OCI-LY7 (cell line): Measurements from ENCODE around the gene TMTC1. TPM values are rescaled to one million over a fixed set of nuclear protein-coding genes. Genes with fewer than 3 reads are reported as not detected.

Experiments
- BruUV-seq: library from RNA; stranded (reverse); fragments of 400-500 nt; replicated peaks from 2 replicates; lab custom pipeline; 2021; lab: Mats Ljungman, UMichigan
- CTCF ChIA-PET: fragments of 300-600 bp; sonication (Branson Sonifier 250); formaldehyde crosslinking; loops from one replicate; lab custom pipeline; 2022; ENCODE audit warnings: antibody characterized with exemption; ENCODE audit not compliant: unreplicated experiment; lab: Charles Lee
- POLR2A ChIA-PET: fragments of 300-600 bp; sonication (Branson Sonifier 250); formaldehyde crosslinking; loops from one replicate; lab custom pipeline; 2022; ENCODE audit warnings: antibody characterized with exemption; lab: Charles Lee
- DNase-seq: peaks from one replicate; pipeline ENCODE4 v3.0.0-alpha.2; 2015; ENCODE audit warnings: low spot score
- H2AFZ ChIP-seq: fragments of 200-600 bp; sonication (generic), shearing (Covaris generic); 2 replicates; pipeline ENCODE4 v1.6.1; 2014; ENCODE audit warnings: mild to moderate bottlenecking, antibody characterized with exemption, low read length, moderate library complexity
- H3K27ac ChIP-seq: fragments of 200-600 bp; sonication (generic); 2 replicates; pipeline ENCODE4 v1.5.1; 2014; ENCODE audit warnings: mixed run types, low read depth, mild to moderate bottlenecking, moderate library complexity, low read length, inconsistent platforms; ENCODE audit not compliant: poor library complexity, severe bottlenecking
- H3K36me3 ChIP-seq: fragments of 200-600 bp; sonication (generic); 2 replicates; pipeline ENCODE4 v1.6.1; 2014; ENCODE audit warnings: mild to moderate bottlenecking, antibody characterized with exemption, low read length, moderate library complexity, mixed read lengths; ENCODE audit not compliant: insufficient read depth
- H3K4me1 ChIP-seq: fragments of 200-600 bp; sonication (generic); 2 replicates; pipeline ENCODE4 v1.5.1; 2014; ENCODE audit warnings: mild to moderate bottlenecking, low read length; ENCODE audit not compliant: insufficient read depth, poor library complexity, severe bottlenecking
- H3K4me2 ChIP-seq: fragments of 200-600 bp; sonication (generic); 2 replicates; pipeline ENCODE4 v1.6.1; 2014; ENCODE audit warnings: mild to moderate bottlenecking, low read length
- H3K4me3 ChIP-seq: fragments of 200-600 bp; sonication (generic); 2 replicates; pipeline ENCODE4 v1.5.1; 2014; ENCODE audit warnings: mild to moderate bottlenecking, low read depth, low read length; ENCODE audit not compliant: poor library complexity, severe bottlenecking
- H3K79me2 ChIP-seq: fragments of 200-600 bp; sonication (generic); 2 replicates; pipeline ENCODE4 v1.6.1; 2016; ENCODE audit warnings: low read depth, mild to moderate bottlenecking, low read length, moderate library complexity, mixed read lengths; ENCODE audit not compliant: insufficient read depth
- H3K9me2 ChIP-seq: fragments of 200-600 bp; sonication (generic); 2 replicates; pipeline ENCODE4 v1.6.1; 2016; ENCODE audit warnings: mild to moderate bottlenecking, low read length, mixed read lengths; ENCODE audit not compliant: insufficient read depth
- H3K9me3 ChIP-seq: fragments of 200-600 bp; sonication (generic); 2 replicates; pipeline ENCODE4 v1.6.1; 2014; ENCODE audit warnings: mild to moderate bottlenecking, mixed run types, low read length, mixed read lengths
- H4K20me1 ChIP-seq: fragments of 200-600 bp; sonication (generic); 2 replicates; pipeline ENCODE4 v1.6.1; 2014; ENCODE audit warnings: mild to moderate bottlenecking, antibody characterized with exemption, low read length, moderate library complexity, mixed read lengths; ENCODE audit not compliant: insufficient read depth
- CTCF ChIP-seq: fragments of 200-600 bp; sonication (generic); conservative IDR thresholded peaks from 2 replicates; pipeline ENCODE4 v1.5.1; 2014; ENCODE audit warnings: mild to moderate bottlenecking, antibody characterized with exemption, low read length, moderate library complexity, mixed read lengths
- EZH2phosphoT487 ChIP-seq: fragments of 200-600 bp; sonication (generic); IDR thresholded peaks from 2 replicates; pipeline ENCODE4 v1.6.1; 2018; ENCODE audit warnings: low read depth, borderline replicate concordance, mild to moderate bottlenecking, mixed run types, antibody characterized with exemption, low read length, moderate library complexity, mixed read lengths
- intact Hi-C: fragments of 100-400 bp; cut with micrococcal nuclease; formaldehyde crosslinking; loops from one replicate; pipeline ENCODE4 v1.10.0; 2022; ENCODE audit not compliant: unreplicated experiment
- total RNA-seq, 2 experiments: library from RNA; depleted of rRNA in 1 of 2; stranded (reverse); fragments of >200 nt in 1 of 2; shearing (Covaris generic) in 1 of 2; gene quantifications; 2 replicates each; pipeline ENCODE4 v1.2.3, GENCODE V29; 2014 to 2022

The TMTC1 gene
- total RNA-seq, 2 experiments from 2014 or later, result not detected

GRCh38 chr12:29547151-29547632 is 236.6 kb downstream of the TMTC1 start:
- TF ChIP-seq CTCF, result no peak
- no peak for TF ChIP-seq EZH2phosphoT487
- no TSS peak for BruUV-seq
- CTCF ChIA-PET, result no interaction called here

GRCh38 chr12:29546000-29546399 is 237.7 kb downstream of the TMTC1 start:
- no peaks in the 10 kb centered on the region for H3K9me3 ChIP-seq
- H3K36me3 ChIP-seq, result no peaks in the 10 kb centered on the region
- H3K4me2 ChIP-seq, result no peak overlapping the region
- no peaks in the 10 kb centered on the region for H4K20me1 ChIP-seq
- H3K79me2 ChIP-seq, result no peaks in the 10 kb centered on the region
- H3K4me1 ChIP-seq, result no peaks in the 10 kb centered on the region
- CTCF ChIA-PET, result no interaction called here
- no peak overlapping the region for H2AFZ ChIP-seq
- H3K9me2 ChIP-seq, result no peaks in the 10 kb centered on the region
- BruUV-seq, result no TSS peak
- intact Hi-C loops, result no loop called here
- no peak overlapping the region for H3K4me3 ChIP-seq
- H3K27ac ChIP-seq, result no peak overlapping the region
- DNase-seq, result no peak
- POLR2A ChIA-PET, result interaction anchor here (0.7 kb wide), 1 partner anchor 55 kb away, joined by 3 read pairs; no protein-coding TSS in a partner anchor
- TF ChIP-seq EZH2phosphoT487 (no peak), CTCF (no peak)

More at GRCh38 chr12:29547151-29547632, 236.6 kb downstream of the TMTC1 start:
- intact Hi-C loops, result no loop called here
- no peaks in the 10 kb centered on the region for H3K9me3 ChIP-seq
- no peak overlapping the region for H3K27ac ChIP-seq
- H3K4me1 ChIP-seq, result no peaks in the 10 kb centered on the region
- POLR2A ChIA-PET, result interaction anchor here (0.7 kb wide), 1 partner anchor 16 kb away, joined by 4 read pairs; no protein-coding TSS in a partner anchor
- H3K4me2 ChIP-seq, result no peak overlapping the region
- DNase-seq, result no peak
- H3K36me3 ChIP-seq, result no peaks in the 10 kb centered on the region
- H2AFZ ChIP-seq, result no peak overlapping the region
- H3K9me2 ChIP-seq, result no peaks in the 10 kb centered on the region
- no peak overlapping the region for H3K4me3 ChIP-seq
- no peaks in the 10 kb centered on the region for H4K20me1 ChIP-seq
- no peaks in the 10 kb centered on the region for H3K79me2 ChIP-seq

GRCh38 chr12:29545102-29545467 is 238.7 kb downstream of the TMTC1 start:
- BruUV-seq, result no TSS peak
- no peaks in the 10 kb centered on the region for H3K4me1 ChIP-seq
- no peaks in the 10 kb centered on the region for H4K20me1 ChIP-seq
- H3K9me2 ChIP-seq, result no peaks in the 10 kb centered on the region
- H3K27ac ChIP-seq, result no peak overlapping the region
- H3K4me3 ChIP-seq, result no peak overlapping the region
- intact Hi-C loops, result no loop called here
- DNase-seq, result no peak
- ChIA-PET CTCF (no interaction called here), POLR2A (interaction anchor here (0.6 kb wide), 2 partner anchors 22 to 1242 kb away, joined by 3 to 4 read pairs; no protein-coding TSS in a partner anchor)
- H3K4me2 ChIP-seq, result no peak overlapping the region
- no peaks in the 10 kb centered on the region for H3K36me3 ChIP-seq
- no peak overlapping the region for H2AFZ ChIP-seq
- TF ChIP-seq CTCF (no peak), EZH2phosphoT487 (no peak)
- H3K79me2 ChIP-seq, result no peaks in the 10 kb centered on the region
- no peaks in the 10 kb centered on the region for H3K9me3 ChIP-seq
